AG10803 (cell line): ENCODE results near the gene ENTREP1.

Source experiments
- DNase-seq: peaks from one replicate; pipeline ENCODE4 v3.0.0; 2010; ENCODE audit warnings: low read depth
- H3K4me3 ChIP-seq: 2 replicates; pipeline ENCODE4 v1.5.1; 2011; ENCODE audit warnings: mild to moderate bottlenecking, low read length, control low read depth
- TF ChIP-seq, protein P1 (sequence below): conservative IDR thresholded peaks from 2 replicates; pipeline ENCODE4 v1.5.1; 2011; ENCODE audit warnings: mild to moderate bottlenecking, low read length, control low read depth, inconsistent platforms

The ENTREP1 gene

DNA sequence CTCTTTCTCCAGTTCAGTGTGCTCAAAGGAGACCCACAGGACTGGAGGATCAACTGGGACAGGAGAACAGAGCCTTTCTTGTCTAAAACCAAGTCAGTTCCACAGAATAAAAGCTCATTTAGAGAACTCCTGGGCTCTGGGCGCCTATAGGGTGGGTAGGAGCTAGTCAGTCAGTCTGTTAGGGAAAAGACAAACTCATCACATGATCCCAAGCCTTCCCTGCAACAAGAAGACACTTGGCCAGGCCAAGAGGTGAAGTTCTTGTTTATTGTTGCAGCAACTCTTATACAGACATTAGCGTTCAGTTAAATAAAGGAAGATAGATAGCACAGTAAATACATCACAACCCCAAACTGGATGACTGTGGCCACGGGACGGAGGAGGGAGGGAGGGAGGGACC is 102.3 kb downstream of the ENTREP1 start:
- TF ChIP-seq, protein P1, sequence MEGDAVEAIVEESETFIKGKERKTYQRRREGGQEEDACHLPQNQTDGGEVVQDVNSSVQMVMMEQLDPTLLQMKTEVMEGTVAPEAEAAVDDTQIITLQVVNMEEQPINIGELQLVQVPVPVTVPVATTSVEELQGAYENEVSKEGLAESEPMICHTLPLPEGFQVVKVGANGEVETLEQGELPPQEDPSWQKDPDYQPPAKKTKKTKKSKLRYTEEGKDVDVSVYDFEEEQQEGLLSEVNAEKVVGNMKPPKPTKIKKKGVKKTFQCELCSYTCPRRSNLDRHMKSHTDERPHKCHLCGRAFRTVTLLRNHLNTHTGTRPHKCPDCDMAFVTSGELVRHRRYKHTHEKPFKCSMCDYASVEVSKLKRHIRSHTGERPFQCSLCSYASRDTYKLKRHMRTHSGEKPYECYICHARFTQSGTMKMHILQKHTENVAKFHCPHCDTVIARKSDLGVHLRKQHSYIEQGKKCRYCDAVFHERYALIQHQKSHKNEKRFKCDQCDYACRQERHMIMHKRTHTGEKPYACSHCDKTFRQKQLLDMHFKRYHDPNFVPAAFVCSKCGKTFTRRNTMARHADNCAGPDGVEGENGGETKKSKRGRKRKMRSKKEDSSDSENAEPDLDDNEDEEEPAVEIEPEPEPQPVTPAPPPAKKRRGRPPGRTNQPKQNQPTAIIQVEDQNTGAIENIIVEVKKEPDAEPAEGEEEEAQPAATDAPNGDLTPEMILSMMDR, result no peak
- no peak overlapping the region for H3K4me3 ChIP-seq

DNA sequence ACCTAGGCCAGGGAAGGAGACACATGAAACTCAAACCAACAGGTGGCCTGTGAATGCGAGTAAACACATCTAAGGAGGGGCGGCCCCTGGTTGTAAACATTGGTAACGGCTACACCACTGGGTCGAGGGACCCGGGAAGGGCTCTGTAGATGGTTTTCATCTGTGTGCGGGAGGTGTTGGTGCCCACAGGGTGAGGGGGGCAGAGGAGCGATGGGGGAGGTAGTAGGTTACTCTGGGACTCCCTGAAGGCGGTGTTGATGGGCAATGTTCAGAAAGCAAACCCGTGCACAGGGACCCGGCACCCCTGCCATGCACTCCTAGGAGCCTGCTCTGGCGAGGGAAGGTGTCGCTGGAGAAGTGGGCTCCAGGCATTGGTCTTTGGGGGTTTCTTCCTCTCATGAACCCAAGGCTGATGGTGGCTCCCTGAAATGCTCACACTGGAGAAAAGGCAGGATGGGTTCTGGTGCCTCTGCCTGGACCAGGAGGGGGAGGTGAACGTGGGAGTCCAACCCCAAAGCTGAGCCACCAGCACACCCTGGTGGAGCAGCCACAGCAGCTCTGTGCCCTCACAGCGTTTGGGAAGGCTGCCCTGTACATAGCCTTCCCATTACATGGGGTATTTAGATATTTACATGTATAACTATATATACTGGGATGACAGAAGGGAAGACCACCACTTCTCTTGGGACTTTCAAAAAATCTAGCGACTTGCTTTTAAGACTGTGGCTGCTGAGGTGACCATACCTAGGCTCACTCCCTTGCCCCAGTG is 103.2 kb downstream of the ENTREP1 start:
- DNase-seq, result no peak
- H3K4me3 ChIP-seq, result no peak overlapping the region
- TF ChIP-seq, protein P1, result no peak

More for the DNA sequence above, 102.3 kb downstream of the ENTREP1 start:
- no peak for DNase-seq

DNA sequence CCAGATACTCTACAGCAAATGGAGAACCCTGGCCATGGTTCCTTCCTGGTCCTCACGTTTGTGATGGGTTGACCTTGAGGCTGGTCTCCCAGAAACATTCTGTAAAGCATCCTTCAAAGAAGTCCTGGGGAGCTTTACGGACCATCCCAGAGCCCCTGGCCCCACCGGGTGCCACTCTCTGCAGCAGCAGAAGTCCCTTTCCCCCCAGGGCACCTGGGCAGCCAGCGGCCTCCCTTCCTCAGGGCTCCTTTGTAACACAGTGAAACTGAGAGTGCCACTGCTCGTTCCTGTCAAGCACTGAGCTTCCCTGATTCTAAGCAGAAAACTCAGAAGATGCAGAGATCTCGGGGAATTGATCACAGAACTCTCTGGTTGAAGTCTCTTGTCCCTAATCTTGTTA is 104.3 kb downstream of the ENTREP1 start:
- H3K4me3 ChIP-seq, result no peak overlapping the region
- TF ChIP-seq, protein P1, result no peak
- DNase-seq, result no peak

DNA sequence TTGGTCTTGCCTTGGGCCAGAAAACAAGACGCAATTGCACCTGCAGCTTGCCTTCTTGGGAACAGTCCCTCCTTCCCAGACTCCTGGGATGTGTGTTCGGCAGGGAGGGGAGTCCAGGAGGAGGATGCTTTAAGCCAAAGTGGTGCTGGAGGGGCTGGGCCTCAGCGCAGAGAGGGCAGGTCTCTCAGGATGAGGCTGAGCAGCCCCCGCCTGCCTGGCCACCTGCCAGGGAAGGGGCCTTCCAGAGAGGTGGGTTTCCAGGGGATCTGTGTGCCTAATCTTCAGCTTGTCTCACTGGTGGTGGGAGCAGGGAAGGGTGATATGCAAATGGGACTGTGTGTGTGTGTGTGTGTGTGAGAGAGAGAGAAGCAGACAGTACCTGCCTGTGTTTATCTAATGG is 105.2 kb downstream of the ENTREP1 start:
- TF ChIP-seq, protein P1, result no peak
- no peak for DNase-seq

DNA sequence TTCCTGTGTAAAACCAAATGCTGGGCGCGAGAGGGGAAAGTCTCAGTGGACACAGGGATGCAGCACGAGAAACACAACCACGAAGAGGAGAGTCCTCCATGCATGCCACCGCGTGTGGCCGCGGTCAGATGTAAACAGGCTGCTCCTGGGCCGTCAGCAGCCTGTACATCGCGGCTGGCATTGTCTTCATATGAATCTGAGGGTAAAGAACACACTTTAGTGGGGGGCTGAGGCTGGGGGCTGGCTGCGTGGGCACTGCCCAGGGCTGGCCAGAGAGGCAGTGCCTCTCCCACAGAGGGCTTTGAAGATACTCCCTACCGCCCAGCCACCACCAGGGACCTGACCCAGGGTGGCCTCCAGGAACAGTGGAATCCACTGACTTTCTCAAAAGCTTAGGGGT is 106.2 kb downstream of the ENTREP1 start:
- no peak overlapping the region for H3K4me3 ChIP-seq
- DNase-seq, result no peak
- TF ChIP-seq, protein P1, result no peak

More for the DNA sequence above, 105.2 kb downstream of the ENTREP1 start:
- no peak overlapping the region for H3K4me3 ChIP-seq

DNA sequence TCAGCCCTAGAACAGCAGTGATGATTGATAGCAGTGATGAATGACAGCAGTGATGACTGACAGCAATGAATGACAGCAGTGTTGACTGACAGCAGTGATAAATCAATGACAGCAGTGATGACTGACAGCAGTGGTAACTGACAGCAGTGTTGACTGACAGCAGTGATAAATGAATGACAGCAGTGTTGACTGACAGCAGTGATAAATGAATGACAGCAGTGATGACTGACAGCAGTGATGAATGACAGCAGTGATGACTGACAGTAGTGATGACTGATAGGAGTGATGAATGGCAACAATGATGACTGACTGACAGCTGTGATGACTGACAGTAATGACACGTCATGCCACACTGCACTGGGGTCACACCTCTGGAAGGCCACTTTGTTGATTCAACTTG is 106.8 kb downstream of the ENTREP1 start:
- no peak for DNase-seq
- no peak overlapping the region for H3K4me3 ChIP-seq
- TF ChIP-seq, protein P1, result no peak

DNA sequence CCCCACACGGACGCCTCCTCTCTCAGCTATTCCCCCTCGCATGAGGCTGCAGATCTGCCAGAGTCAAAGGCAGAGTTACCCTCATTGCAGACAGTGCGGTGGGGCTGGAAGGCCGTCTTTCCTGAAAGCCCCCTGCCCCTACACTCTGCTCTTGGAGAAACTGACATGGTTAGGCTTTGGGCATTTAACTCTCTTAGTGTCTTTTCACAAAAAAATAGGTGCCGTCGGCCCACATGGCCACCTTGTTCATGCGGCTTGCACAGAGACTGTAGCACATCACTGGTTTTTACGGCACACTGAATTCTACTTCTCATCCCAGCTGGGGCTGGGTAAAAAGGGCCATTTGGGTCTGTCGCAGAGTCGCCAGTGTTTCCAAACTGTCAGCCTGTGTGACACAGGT is 107.6 kb downstream of the ENTREP1 start:
- TF ChIP-seq, protein P1, result no peak
- no peak for DNase-seq

More for the DNA sequence above, 107.6 kb downstream of the ENTREP1 start:
- H3K4me3 ChIP-seq, result no peak overlapping the region
